Karpas-422 (cell line): ENCODE data around the gene CYB5R4. TPM values are rescaled to one million over a fixed set of nuclear protein-coding genes. Genes with fewer than 3 reads are reported as not detected.

Experiments used
- DNase-seq: peaks from one replicate; pipeline ENCODE4 v3.0.0-alpha.2; 2015
- H2AFZ ChIP-seq: fragments of 200-600 bp; sonication (generic); 2 replicates; pipeline ENCODE4 v1.6.1; 2014; ENCODE audit warnings: antibody characterized with exemption, low read length, mixed read lengths
- H3K27ac ChIP-seq: fragments of 200-600 bp; sonication (generic); 2 replicates; pipeline ENCODE4 v1.5.1; 2014; ENCODE audit warnings: mild to moderate bottlenecking, low read length, moderate library complexity
- H3K27me3 ChIP-seq: fragments of 200-600 bp; sonication (generic); 2 replicates; pipeline ENCODE4 v1.6.1; 2014; ENCODE audit warnings: low read length, mixed read lengths
- H3K36me3 ChIP-seq: fragments of 200-600 bp; sonication (generic); 2 replicates; pipeline ENCODE4 v1.6.1; 2014; ENCODE audit warnings: low read length, mixed read lengths; ENCODE audit not compliant: insufficient read depth
- H3K4me1 ChIP-seq: fragments of 200-600 bp; sonication (generic); 2 replicates; pipeline ENCODE4 v1.6.1; 2014; ENCODE audit warnings: mild to moderate bottlenecking, low read length, mixed read lengths
- H3K4me2 ChIP-seq: fragments of 200-600 bp; sonication (generic); 2 replicates; pipeline ENCODE4 v1.6.1; 2014; ENCODE audit warnings: low read length, low read depth, mild to moderate bottlenecking; ENCODE audit not compliant: poor library complexity, severe bottlenecking
- H3K4me3 ChIP-seq: fragments of 200-600 bp; sonication (generic); 2 replicates; pipeline ENCODE4 v1.5.1; 2014; ENCODE audit warnings: mild to moderate bottlenecking, antibody characterized with exemption, low read length, mixed read lengths
- H3K79me2 ChIP-seq: fragments of 200-600 bp; sonication (generic); 2 replicates; pipeline ENCODE4 v1.6.1; 2014; ENCODE audit warnings: mild to moderate bottlenecking, low read length, mixed read lengths
- H3K9ac ChIP-seq: fragments of 200-600 bp; sonication (generic); 2 replicates; pipeline ENCODE4 v1.6.0; 2014; ENCODE audit warnings: low read length
- H3K9me2 ChIP-seq: fragments of 200-600 bp; sonication (generic), shearing (Covaris generic); replicated peaks from 2 replicates; pipeline ENCODE4 v1.6.0; 2014; ENCODE audit warnings: mild to moderate bottlenecking, low read length, moderate library complexity; ENCODE audit not compliant: insufficient read depth
- H3K9me3 ChIP-seq: fragments of 300-700, 200-600 bp; sonication (generic); 2 replicates; pipeline ENCODE4 v1.6.1; 2014; ENCODE audit warnings: low read length, mixed read lengths
- H4K20me1 ChIP-seq: fragments of 200-600 bp; sonication (generic); 2 replicates; pipeline ENCODE4 v1.6.1; 2014; ENCODE audit warnings: mild to moderate bottlenecking, antibody characterized with exemption, low read length, low read depth; ENCODE audit not compliant: insufficient read depth
- total RNA-seq: library from RNA; depleted of rRNA; stranded (reverse); fragments of >200 nt; shearing (Covaris generic); gene quantifications from 2 replicates; pipeline ENCODE4 v1.2.3, GENCODE V29; 2014; ENCODE audit warnings: low replicate concordance

Gene CYB5R4
- total RNA-seq, 1 experiment from 2014 or later = 37.0 TPM

DNA sequence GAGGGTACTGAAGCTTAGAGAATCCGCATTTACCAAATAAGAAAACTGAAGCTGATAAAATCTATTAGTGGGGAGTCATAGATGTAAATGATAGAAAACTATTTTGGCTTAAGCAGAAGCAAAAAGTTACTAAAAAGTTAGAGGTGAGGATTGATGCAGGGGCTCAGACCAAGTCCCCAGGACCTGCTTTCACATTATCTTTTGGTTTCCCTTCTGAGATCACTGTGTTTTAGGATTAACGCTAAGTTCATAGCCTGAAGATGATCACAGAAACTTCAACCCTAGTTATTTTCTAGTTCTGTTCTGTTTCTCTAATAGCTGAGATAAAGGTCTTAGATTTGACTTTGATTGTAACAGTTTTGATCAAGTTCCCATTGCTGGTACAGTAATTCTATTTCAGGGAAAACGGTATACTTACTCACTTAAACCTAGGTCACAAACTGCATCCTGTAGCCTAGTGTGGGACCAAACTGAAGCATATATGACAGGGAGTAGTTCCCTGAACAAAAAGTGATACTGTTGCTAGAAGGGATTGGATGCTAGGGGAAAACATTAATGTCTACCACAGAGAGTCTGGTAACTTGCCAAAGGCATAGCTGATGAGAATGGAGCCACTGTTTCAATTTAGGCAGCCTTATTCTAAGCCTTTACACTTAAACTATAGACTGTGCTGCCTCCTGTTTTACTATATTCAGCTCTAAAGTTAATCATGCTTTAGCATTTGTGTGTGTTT is 13.1 kb downstream of the CYB5R4 start:
- Histone ChIP-seq H2AFZ (no peak overlapping the region), H3K36me3 (peaks cover 23% of the 10 kb centered on the region), H3K9ac (no peak overlapping the region), H3K4me2 (no peak overlapping the region), H4K20me1 (peaks cover 12% of the 10 kb centered on the region; the same call in 1 of the 2 replicates), H3K79me2 (peaks cover 92% of the 10 kb centered on the region), H3K9me3 (no peaks in the 10 kb centered on the region; the same call in 1 of the 2 replicates), H3K4me1 (peaks cover 16% of the 10 kb centered on the region), H3K4me3 (no peak overlapping the region), H3K27ac (no peak overlapping the region), H3K9me2 (no peaks in the 10 kb centered on the region), H3K27me3 (no peaks in the 10 kb centered on the region)
- no peak for DNase-seq

DNA sequence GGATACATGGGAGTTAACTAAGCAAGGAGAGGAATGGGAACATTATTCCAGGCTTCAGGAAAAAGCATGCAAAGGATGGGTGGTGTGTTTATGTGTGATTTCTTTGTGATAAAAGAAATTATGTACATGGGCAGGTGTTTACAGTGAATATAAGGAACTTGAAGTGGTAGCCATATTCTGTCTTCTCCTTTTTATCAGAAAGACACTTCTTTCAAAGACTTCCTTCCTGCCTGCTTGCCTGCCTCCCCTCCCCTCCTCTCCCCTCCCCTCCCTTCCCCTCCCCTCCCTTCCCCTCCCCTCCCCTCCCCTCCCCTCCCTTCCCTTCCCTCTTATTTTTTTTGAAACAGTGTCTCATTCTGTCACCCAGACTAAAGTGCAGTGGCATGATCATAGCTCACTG is 14.4 kb downstream of the CYB5R4 start:
- Histone ChIP-seq H3K4me1 (peaks cover 24% of the 10 kb centered on the region), H4K20me1 (peaks cover 12% of the 10 kb centered on the region; the same call in 1 of the 2 replicates), H3K9ac (no peak overlapping the region), H3K4me2 (no peak overlapping the region), H3K27ac (no peak overlapping the region), H3K36me3 (peaks cover 10% of the 10 kb centered on the region; the same call in 1 of the 2 replicates), H3K79me2 (peaks cover 92% of the 10 kb centered on the region), H3K4me3 (no peak overlapping the region), H3K27me3 (no peaks in the 10 kb centered on the region), H3K9me2 (no peaks in the 10 kb centered on the region), H2AFZ (no peak overlapping the region), H3K9me3 (no peaks in the 10 kb centered on the region)
- no peak for DNase-seq

DNA sequence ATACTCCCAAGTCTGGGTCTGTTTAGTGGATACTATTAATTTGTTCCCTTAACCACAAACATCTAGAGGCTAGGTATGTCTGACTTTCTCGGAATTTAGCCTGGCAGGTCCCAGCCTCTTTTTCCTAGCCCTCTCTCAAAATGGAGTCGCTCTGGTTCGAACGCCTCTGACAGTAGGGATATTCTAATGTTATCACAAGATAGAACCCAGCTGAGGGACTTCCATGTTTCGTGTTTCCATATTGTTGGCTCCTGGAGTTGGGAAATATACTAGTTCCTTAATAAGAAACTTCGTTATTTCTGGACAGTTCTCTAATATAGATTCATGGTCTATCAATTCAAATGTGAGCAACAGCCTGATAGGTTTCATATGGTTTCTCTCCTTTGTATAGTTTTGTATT is 16.4 kb downstream of the CYB5R4 start:
- Histone ChIP-seq H3K9me2 (no peaks in the 10 kb centered on the region), H4K20me1 (peaks cover 12% of the 10 kb centered on the region; the same call in 1 of the 2 replicates), H3K79me2 (peaks cover 92% of the 10 kb centered on the region), H3K27me3 (no peaks in the 10 kb centered on the region), H3K4me3 (no peak overlapping the region), H3K4me1 (peaks cover 29% of the 10 kb centered on the region), H3K9ac (no peak overlapping the region), H3K4me2 (no peak overlapping the region), H2AFZ (no peak overlapping the region), H3K36me3 (peaks cover 3% of the 10 kb centered on the region; the same call in 1 of the 2 replicates), H3K9me3 (no peaks in the 10 kb centered on the region), H3K27ac (no peak overlapping the region)
- DNase-seq = no peak

DNA sequence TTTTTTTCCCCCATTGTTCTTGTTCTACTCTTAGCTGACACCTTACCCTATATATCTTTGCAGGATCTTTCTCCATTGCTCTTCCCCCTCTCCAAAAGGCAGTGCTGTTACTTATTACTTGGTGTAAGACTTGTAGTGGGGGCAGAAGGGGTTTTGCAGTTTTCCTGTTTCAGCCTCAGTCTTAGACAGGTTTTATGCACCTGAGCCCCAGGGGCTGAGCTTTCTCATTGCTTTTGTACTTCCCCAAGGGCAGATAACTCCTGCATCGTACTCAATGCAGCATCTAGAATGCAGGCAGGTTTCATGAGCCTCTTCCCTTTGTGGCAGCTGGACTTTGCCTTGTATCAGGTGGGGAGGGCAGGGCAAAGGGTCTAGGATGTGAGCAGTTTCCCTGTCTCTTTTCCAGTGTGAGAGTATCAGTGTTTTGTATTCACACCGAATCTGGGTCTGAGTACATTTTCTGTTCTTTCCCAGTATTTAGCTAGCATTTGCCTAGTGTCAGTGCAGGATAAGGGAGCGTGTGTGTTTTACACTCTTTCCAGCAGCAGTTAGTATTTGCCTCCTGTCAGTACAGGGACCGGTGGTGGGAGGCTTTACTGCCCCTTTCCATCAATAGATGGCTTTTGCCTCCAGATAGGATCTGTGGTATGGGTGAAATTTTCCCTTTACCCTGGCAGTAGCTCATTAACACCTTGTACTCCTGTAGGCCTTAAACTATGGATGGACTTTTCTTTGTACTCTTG is 19.6 kb downstream of the CYB5R4 start:
- Histone ChIP-seq H2AFZ (no peak overlapping the region), H3K4me1 (peaks cover 20% of the 10 kb centered on the region), H3K9me2 (no peaks in the 10 kb centered on the region), H3K9ac (no peak overlapping the region), H3K4me3 (no peak overlapping the region), H3K27me3 (no peaks in the 10 kb centered on the region), H4K20me1 (no peaks in the 10 kb centered on the region), H3K4me2 (no peak overlapping the region), H3K79me2 (peaks cover 92% of the 10 kb centered on the region), H3K27ac (no peak overlapping the region), H3K36me3 (no peaks in the 10 kb centered on the region), H3K9me3 (no peaks in the 10 kb centered on the region)
- DNase-seq = no peak

DNA sequence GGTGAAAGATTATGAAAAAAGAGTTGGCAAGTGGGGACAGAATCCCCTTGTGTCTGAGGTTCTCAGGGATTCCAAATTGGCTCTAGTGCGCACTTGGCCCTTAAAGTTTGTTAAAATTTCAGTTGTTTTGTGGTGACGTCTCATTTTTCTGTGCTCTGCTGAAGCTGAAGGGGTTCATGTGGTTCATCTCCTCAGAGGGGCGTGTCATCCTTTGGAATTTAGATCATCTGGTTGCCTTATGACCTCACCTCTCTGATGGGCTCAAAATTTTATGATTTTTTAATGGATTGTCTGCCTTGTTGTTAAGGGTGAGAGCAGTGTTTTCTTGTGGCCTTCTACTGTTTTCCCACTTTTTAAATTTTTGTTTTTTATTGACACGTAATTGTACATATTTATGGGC is 20.3 kb downstream of the CYB5R4 start:
- peaks cover 22% of the 10 kb centered on the region for H3K4me1 ChIP-seq
- H3K27me3 ChIP-seq = no peaks in the 10 kb centered on the region
- H3K4me2 ChIP-seq = no peak overlapping the region
- no peaks in the 10 kb centered on the region for H4K20me1 ChIP-seq
- no peaks in the 10 kb centered on the region for H3K36me3 ChIP-seq
- DNase-seq = no peak
- H2AFZ ChIP-seq = no peak overlapping the region
- no peaks in the 10 kb centered on the region for H3K9me3 ChIP-seq
- H3K4me3 ChIP-seq = no peak overlapping the region
- H3K27ac ChIP-seq = no peak overlapping the region
- no peaks in the 10 kb centered on the region for H3K9me2 ChIP-seq
- no peak overlapping the region for H3K9ac ChIP-seq
- H3K79me2 ChIP-seq = peaks cover 94% of the 10 kb centered on the region

DNA sequence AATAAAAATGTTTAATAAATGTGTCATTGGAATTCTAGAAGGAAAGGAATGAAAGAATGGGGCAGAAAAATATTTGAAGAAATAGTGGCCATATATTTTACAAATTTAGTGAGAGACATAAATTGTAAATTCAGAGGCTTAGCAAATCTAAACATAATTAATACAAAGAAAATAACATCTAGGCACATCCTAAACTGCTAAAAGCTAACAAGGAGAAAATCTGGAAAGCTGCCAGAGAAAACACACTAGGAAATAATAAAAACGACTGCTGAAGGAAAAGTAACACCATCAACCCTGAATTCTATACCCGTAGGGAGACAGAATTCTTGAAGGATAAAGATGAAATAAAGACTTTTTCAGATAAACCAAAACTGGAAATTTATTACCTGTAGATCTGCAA is 23.8 kb downstream of the CYB5R4 start:
- H3K79me2 ChIP-seq = peaks cover 96% of the 10 kb centered on the region
- H3K27me3 ChIP-seq = no peaks in the 10 kb centered on the region
- H3K27ac ChIP-seq = no peak overlapping the region
- no peaks in the 10 kb centered on the region for H3K9me2 ChIP-seq
- no peak overlapping the region for H3K4me2 ChIP-seq
- no peaks in the 10 kb centered on the region for H4K20me1 ChIP-seq
- H3K4me3 ChIP-seq = no peak overlapping the region
- H3K36me3 ChIP-seq = no peaks in the 10 kb centered on the region
- peaks cover 11% of the 10 kb centered on the region for H3K4me1 ChIP-seq
- no peaks in the 10 kb centered on the region for H3K9me3 ChIP-seq
- no peak overlapping the region for H3K9ac ChIP-seq
- H2AFZ ChIP-seq = no peak overlapping the region
- no peak for DNase-seq

DNA sequence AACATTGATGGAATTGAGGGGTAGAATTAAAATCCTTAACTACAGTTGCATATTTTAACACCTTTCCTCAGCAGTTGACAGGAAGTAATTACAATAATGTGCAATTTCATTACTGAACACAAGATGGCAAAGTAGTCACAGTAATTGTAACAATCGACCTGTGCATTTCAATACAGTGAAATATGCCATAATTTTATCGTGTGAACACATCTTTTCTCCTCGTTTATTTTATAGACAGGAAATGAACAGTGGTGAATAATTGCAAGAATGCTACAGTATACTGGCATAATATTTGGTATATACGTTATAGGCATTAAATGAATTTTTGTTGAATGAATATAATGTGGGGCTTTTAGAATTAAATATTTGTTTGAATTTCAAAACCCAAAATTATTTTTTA is 25.0 kb downstream of the CYB5R4 start:
- H3K9me2 ChIP-seq = no peaks in the 10 kb centered on the region
- H3K79me2 ChIP-seq = peaks cover 96% of the 10 kb centered on the region
- no peaks in the 10 kb centered on the region for H4K20me1 ChIP-seq
- peak; percentile 84 for DNase-seq
- no peak overlapping the region for H3K27ac ChIP-seq
- peaks cover 7% of the 10 kb centered on the region; the same call in 1 of the 2 replicates for H3K36me3 ChIP-seq
- H3K4me3 ChIP-seq = no peak overlapping the region
- H3K27me3 ChIP-seq = no peaks in the 10 kb centered on the region
- no peaks in the 10 kb centered on the region for H3K9me3 ChIP-seq
- H3K4me2 ChIP-seq = peak overlapping the region; percentile 35
- no peak overlapping the region for H3K9ac ChIP-seq
- H3K4me1 ChIP-seq = peaks cover 2% of the 10 kb centered on the region; the same call in 1 of the 2 replicates
- H2AFZ ChIP-seq = no peak overlapping the region

DNA sequence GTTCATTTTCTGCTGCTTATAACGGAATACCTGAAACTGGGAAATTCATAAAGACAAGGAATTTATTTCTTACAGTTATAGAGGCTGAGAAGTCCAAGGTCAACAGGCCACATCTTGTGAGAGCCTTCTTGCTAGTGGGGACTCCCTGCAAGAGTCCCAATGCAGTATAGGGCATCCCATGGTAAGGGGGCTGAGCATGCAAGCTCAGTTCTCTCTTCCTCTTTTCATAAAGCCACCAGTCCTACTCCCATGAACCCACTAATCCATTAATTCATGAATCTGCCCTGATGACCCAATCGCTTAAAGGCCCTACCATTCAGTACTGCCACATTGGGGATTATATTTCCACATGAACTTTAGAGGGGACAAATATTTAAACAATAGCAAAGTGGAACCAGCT is 26.5 kb downstream of the CYB5R4 start:
- Histone ChIP-seq H3K9me3 (no peaks in the 10 kb centered on the region), H3K27me3 (no peaks in the 10 kb centered on the region), H3K36me3 (peaks cover 7% of the 10 kb centered on the region; the same call in 1 of the 2 replicates), H3K4me1 (peaks cover 2% of the 10 kb centered on the region; the same call in 1 of the 2 replicates), H3K9me2 (no peaks in the 10 kb centered on the region), H3K4me2 (no peak overlapping the region), H2AFZ (no peak overlapping the region), H4K20me1 (no peaks in the 10 kb centered on the region), H3K27ac (no peak overlapping the region), H3K9ac (no peak overlapping the region), H3K4me3 (no peak overlapping the region), H3K79me2 (peaks cover 96% of the 10 kb centered on the region)
- DNase-seq = no peak
